ENCODE measurements around the gene GJC2. TPM values are rescaled to one million over a fixed set of nuclear protein-coding genes. Genes with fewer than 3 reads are reported as not detected.

The GJC2 gene
- total RNA-seq, 1 experiment from 2014 or later: 4.8 TPM

DNA sequence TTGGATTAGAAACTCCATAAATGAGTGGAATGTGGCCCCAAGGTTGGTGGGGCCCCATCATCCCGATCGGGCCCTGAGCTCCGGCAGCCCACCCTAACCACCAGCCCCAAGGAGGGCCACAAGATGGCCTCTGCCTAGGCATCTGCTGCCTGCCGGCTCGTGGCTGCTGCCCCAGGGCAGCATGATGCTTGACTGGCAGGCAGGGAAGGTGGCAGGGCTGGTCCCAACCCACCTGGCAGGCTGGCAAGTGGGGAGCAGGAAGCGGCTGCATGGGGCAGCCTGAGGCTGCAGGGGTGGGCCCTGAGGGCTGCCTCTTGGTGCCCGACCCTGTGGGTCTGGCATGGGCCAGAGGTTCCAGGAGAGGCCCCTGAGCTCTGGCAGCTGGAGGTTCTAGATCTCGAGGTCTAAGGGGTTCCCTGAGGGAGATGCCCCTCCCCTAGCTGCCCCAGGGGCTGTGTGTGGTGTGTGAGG lies 760 bp upstream of the GJC2 start:
- H3K9me3 ChIP-seq: no peaks in the 10 kb centered on the region
- no peaks in the 10 kb centered on the region for H3K27me3 ChIP-seq
- H3K4me3 ChIP-seq: no peak overlapping the region
- H3K36me3 ChIP-seq: peaks cover 55% of the 10 kb centered on the region
- DNase-seq: no peak

DNA sequence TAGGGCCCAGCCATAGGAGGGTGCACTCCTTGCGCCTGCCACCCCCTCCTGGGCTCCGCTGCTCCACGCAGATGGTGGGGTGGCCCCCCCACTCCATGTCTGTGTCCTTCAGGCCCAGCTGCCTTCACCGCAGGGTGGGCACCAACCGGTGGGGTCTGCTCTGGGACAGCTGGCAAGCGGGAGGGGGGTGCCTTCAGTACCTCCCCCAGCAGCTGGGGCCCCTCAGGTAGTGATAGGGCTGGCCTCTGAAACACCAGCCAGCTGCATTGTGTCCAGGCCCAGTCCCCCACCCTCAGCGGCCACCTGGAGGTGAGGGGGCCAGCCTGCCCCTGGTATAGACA lies 360 bp downstream of the GJC2 start:
- Histone ChIP-seq H3K27me3 (no peaks in the 10 kb centered on the region), H3K36me3 (peaks cover 47% of the 10 kb centered on the region), H3K9me3 (no peaks in the 10 kb centered on the region), H3K4me3 (no peak overlapping the region)
- DNase-seq: no peak

DNA sequence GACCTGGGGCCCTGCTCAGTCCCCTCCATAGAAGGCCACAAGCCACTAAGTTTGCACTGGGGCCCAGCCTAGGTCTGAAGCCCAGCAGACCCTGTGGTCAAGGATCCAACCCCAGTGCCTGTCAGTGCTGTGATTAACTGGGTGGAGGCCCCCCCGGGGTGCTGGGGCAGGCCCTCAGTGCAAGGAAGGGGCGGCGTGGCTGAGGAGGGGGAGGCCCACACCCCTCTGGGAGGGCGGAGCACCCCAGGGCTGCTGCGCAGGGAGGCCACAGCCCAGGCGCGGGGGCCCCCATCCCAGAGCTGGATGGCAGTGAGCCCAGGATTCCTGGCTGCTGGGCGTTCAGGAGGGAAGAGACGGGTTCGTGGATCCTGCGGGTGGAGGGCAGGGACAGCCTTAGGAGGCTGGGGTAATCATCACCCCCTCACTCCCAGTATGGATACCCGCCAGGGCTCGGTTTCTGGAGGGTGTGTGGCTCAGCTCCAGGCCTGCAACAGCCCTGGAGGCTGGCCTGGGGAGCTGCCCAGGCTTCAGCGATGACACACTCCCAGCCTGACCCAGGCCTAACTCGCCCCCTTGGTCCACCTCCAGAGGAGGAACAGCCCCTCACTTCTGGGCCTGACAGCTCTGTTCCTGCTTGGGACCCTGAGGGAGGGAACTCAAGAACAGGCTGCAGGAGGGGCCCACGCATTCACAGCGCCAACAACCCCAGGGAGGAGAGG lies 890 bp downstream of the GJC2 start:
- DNase-seq: peak; percentile 89

DNA sequence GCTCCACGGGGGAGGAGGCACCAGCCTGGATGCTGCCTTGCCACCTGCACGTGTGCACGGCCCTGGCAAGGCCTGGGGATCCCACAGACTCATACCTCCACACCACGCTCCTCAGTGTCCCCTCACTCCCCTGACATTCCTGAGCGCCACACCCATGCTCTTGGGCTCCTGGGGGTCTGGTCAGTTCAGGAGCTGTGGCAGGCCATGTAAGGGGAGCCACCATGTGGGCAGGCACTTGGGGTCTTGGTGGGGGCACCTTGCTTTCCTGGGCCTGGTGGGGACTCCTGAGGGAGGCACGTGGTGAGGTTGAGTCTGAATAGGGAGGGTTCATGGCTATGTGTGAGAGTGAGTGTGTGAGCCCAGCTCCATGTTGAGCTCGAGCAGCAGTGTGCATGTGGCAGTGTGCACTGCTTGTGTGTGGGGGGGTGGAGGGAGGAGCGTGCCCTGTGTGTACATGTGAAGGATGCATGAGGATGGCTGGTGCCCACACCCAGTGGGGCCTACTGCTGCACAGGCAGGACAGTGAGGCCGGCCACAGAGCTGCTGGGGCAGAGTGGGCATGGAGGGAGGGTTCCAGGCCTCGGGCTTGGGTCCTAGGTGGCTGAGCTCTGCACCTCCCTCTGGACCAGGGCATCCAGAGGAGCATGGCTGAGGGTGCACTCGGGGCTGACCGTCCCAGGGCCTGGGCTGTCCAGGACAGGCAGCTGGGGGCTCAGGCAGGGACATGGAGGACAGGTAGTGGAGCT lies 1.6 kb downstream of the GJC2 start:
- H3K4me3 ChIP-seq: no peak overlapping the region
- DNase-seq: no peak

More for the DNA sequence above, 890 bp downstream of the GJC2 start:
- H3K36me3 ChIP-seq: peaks cover 44% of the 10 kb centered on the region
- no peaks in the 10 kb centered on the region for H3K27me3 ChIP-seq
- no peaks in the 10 kb centered on the region for H3K9me3 ChIP-seq
- no peak overlapping the region for H3K4me3 ChIP-seq

DNA sequence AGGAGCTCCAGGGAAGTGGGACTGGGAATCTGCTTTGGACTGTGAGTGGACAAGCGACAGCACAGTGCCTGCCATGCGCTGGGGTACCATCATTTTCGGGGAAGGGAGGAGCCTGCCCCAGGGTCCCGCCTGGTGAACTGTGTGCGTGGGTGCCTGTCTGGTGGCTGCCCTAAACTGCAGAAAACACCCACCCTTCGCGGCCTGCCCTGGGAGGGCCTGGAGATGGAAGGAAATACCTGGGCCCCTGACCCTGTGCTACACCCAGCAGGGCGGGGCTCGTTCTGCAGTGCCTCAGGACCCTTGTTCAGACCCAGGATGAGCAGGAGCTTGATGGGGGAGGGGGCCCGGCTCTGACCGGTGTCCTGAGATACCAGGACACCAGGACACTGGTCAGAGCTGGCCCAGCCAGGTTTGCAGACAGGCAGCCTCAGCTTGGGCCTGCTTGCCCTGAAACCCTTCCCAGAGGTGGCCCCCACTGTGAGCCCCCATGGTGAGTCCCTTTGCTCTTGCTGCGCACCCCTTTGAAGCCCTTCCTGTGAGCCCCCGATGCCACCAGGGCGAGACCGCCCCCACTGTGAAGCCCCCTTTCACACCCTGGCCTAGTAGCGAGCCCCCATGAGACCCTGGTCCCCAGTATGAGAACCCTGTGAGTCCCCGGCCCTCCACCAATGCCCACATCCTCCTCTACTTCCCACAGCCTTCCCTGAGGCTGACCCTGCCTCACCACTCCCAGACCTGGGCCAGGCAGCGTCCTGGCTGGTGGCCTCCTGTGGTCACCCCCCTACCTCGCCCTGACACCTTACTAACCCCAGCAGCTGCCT lies 2.6 kb downstream of the GJC2 start:
- H3K4me3 ChIP-seq: no peak overlapping the region
- H3K9me3 ChIP-seq: no peaks in the 10 kb centered on the region
- no peak for DNase-seq
- peaks cover 27% of the 10 kb centered on the region for H3K36me3 ChIP-seq
- no peaks in the 10 kb centered on the region for H3K27me3 ChIP-seq

More for the DNA sequence above, 1.6 kb downstream of the GJC2 start:
- no peaks in the 10 kb centered on the region for H3K27me3 ChIP-seq
- no peaks in the 10 kb centered on the region for H3K9me3 ChIP-seq
- peaks cover 36% of the 10 kb centered on the region for H3K36me3 ChIP-seq

DNA sequence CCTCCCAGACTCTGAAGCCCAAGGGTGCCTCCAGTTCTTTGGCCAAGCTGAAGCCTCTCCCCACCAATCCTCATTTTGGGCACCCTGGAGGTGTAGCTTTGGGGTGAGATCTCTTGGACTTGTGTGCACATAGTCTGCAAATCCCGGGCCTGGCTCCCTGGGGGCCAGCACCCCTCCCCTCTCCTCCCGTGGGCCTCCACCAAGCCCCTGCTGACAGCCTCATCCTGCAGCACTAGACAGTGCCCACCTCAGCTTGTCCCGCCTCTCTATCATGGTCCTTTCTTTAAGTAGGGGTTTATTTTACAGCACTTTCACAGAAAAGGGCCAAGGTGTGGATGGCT lies 3.2 kb downstream of the GJC2 start:
- H3K9me3 ChIP-seq: no peaks in the 10 kb centered on the region
- peaks cover 22% of the 10 kb centered on the region for H3K36me3 ChIP-seq
- no peaks in the 10 kb centered on the region for H3K27me3 ChIP-seq
- H3K4me3 ChIP-seq: no peak overlapping the region
- DNase-seq: no peak

DNA sequence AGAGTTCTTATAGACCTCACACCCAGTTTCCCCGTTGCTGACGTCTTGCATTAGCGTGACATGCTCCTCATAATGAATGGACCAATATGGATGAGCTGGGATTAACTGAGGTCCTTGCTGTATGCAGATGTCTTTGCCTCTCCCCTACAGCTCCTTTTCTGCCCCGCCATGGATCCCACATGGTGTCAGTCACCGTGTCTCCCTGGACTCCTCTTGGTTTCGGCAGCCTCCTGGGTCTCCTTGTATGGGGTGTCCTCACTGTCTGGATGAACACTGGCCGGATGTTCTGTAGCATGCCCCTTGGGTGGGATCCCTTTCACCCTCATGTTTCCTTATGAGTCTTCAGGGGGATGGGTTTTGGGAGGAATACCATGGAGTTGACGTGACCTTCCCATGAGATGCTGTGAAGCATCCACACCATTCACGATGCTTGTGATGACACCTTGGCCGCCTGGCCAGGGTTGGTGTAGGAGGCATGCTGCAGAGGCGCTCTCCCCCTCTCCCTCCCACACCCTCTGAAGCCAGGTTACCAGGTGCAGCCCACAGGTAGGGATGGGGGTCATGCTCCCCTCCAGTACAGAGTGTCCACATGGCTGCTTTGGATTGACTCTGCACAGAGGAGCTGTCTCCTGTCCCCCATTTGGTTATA lies 4.4 kb downstream of the GJC2 start:
- H3K9me3 ChIP-seq: no peaks in the 10 kb centered on the region
- H3K27me3 ChIP-seq: no peaks in the 10 kb centered on the region
- peaks cover 10% of the 10 kb centered on the region for H3K36me3 ChIP-seq
- no peak for DNase-seq
- H3K4me3 ChIP-seq: no peak overlapping the region

DNA sequence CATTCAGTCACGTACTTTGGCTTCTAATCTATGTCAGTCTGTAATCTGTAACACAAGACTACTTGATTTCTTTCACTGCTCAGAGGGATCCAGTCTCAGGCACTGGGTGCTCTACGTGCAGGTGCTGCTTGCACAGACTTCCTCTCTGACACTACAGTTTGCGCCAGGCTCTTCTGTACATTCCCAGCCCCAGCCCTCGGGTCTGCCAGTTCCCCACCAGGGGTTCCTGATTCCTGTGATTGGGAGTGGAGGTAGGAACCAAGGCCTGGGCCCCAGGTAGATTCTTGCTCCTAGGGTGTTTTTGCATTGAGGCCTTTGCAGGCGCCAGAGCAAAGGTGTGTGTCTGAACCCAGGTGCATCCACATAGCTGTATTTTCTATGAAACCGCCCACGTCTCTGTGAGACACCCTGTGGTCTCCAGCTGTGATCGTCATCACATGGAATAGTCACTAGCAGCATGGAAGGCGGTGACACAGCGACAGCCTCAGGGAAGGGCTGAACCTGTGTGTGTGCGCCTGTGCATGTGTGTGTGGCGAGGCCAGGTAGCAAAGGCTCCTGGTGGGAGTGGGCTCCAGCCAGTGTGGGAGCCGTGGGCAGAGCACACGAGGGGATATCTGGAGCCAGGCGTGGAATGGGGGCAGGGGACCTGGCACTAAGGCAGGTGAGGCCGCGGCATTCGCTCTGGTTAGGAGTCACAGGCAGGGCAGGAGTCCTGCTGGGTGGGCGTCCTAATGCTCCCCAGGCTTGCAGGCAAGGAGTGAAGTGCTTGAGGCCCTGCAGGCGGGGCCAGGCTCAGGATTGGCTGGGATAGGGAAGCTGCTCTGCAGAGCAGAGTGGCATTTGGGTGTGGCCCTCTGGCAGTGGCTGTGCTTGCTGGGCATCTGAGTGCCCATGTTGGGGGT lies 5.2 kb downstream of the GJC2 start:
- Histone ChIP-seq H3K9me3 (no peaks in the 10 kb centered on the region), H3K4me3 (no peak overlapping the region), H3K27me3 (no peaks in the 10 kb centered on the region), H3K36me3 (peaks cover 2% of the 10 kb centered on the region; the same call in 1 of the 2 replicates)
- peak; percentile 39 for DNase-seq

DNA sequence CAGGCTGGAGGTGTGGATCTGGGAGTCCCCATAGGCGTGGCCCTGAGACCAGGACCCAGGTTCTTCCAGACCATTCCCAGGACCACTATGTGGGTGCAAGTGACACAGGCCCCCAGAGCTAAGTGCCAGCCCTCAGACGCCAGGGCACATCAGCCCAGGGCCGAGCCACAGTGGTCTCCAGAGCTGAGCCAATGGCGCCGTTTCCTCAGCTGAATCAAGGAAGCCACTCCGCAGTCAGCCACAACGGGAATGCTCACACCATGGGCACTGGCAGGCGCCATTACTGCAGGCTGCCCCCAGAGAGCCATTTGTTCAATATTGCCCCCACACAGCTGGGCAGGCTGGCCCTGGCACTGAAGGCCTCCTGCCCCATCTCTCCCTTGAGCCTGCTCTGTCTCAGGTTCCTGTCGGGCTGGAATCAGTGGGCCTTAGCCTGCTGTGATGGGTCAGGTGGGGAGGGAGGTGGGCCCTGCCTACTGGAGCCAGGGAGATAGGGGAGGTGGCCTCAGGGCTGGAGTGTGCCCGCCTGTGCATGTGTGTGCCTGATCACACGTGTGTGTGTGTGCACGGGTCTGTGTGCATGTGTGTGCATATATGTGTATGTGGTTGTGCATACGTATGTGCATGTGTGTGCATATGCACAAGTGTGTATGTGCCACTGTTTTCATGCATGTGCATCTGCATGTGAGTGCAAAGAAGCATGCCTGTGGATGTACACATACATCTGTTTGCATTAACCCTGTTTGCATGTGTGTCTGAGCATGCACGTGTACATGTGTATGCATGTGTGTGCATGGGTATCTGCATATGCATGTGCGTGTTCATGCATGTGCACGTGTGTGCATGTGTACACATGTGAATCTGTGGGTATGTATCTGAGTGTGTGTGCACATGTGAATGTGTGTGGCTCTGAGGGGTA lies 6.1 kb downstream of the GJC2 start:
- Histone ChIP-seq H3K4me3 (no peak overlapping the region), H3K36me3 (no peaks in the 10 kb centered on the region), H3K9me3 (no peaks in the 10 kb centered on the region), H3K27me3 (no peaks in the 10 kb centered on the region)
- DNase-seq: no peak

DNA sequence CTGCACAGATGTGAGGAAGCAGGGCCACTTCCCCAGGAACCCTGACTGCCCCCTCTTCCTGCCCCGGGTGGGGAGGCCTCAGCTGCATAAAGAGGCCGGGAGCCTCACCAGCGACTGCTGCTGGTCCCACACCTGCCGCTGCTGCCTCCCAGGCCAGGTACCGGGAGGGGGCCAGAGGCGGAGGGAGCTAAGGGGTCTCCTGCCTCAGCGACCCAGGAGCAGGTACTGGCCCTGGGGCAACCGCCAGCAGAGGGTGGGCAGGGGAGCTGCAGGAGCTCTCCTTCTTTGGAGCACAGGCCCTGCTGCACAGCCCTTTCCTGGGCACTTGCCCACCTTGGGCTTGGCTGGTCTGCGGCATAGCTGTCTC lies 6.8 kb downstream of the GJC2 start:
- no peaks in the 10 kb centered on the region for H3K9me3 ChIP-seq
- H3K36me3 ChIP-seq: no peaks in the 10 kb centered on the region
- no peaks in the 10 kb centered on the region for H3K27me3 ChIP-seq
- no peak for DNase-seq
- H3K4me3 ChIP-seq: no peak overlapping the region

DNA sequence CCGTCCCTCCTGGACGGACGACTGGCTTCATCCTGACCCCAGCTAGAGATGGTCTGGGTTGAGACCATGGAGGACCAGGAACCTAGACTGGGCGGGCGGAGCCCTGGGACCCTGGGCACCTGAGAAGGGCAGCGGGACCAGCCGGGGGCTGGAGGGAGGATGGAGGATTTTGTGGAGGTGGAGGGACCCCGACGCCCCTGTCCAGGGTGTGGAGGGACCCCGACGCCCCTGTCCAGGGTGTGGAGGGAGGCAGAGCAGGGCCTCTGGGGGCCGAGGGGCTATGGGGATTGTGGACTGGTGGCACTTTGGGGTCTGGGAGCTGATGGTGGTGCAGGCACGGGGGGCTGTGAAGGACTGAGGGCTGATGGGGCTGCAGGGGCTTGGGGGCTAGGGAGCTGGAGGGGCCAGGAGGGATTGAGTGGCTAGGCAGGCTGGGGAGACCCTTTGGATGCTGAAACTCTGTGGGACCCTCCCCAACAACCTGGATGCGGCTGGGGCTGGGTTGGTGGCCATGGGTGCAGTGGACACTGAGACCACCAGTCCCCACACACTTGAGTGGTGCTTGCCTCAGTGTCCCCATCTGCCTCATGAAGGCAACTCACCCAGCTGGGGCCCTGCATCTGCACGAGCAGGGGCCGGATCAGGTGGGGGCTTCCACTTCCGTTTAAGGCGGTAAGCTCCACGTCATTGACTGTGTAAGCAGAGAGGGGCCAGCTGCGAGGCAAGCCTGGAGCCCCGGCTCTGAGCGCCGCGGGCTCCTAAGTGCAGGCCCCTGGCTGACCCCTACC lies 7.4 kb downstream of the GJC2 start:
- H3K4me3 ChIP-seq: no peak overlapping the region
- H3K9me3 ChIP-seq: no peaks in the 10 kb centered on the region
- no peaks in the 10 kb centered on the region for H3K27me3 ChIP-seq
- DNase-seq: no peak
- no peaks in the 10 kb centered on the region for H3K36me3 ChIP-seq

DNA sequence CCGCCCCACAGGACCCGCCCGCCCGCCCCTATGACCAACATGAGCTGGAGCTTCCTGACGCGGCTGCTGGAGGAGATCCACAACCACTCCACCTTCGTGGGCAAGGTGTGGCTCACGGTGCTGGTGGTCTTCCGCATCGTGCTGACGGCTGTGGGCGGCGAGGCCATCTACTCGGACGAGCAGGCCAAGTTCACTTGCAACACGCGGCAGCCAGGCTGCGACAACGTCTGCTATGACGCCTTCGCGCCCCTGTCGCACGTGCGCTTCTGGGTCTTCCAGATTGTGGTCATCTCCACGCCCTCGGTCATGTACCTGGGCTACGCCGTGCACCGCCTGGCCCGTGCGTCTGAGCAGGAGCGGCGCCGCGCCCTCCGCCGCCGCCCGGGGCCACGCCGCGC lies 8.0 kb downstream of the GJC2 start:
- H3K4me3 ChIP-seq: no peak overlapping the region
- no peaks in the 10 kb centered on the region for H3K9me3 ChIP-seq
- H3K27me3 ChIP-seq: no peaks in the 10 kb centered on the region
- no peaks in the 10 kb centered on the region for H3K36me3 ChIP-seq
- no peak for DNase-seq

DNA sequence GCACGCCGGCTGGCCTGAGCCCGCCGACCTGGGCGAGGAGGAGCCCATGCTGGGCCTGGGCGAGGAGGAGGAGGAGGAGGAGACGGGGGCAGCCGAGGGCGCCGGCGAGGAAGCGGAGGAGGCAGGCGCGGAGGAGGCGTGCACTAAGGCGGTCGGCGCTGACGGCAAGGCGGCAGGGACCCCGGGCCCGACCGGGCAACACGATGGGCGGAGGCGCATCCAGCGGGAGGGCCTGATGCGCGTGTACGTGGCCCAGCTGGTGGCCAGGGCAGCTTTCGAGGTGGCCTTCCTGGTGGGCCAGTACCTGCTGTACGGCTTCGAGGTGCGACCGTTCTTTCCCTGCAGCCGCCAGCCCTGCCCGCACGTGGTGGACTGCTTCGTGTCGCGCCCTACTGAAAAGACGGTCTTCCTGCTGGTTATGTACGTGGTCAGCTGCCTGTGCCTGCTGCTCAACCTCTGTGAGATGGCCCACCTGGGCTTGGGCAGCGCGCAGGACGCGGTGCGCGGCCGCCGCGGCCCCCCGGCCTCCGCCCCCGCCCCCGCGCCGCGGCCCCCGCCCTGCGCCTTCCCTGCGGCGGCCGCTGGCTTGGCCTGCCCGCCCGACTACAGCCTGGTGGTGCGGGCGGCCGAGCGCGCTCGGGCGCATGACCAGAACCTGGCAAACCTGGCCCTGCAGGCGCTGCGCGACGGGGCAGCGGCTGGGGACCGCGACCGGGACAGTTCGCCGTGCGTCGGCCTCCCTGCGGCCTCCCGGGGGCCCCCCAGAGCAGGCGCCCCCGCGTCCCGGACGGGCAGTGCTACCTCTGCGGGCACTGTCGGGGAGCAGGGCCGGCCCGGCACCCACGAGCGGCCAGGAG lies 8.6 kb downstream of the GJC2 start:
- H3K36me3 ChIP-seq: no peaks in the 10 kb centered on the region
- no peak overlapping the region for H3K4me3 ChIP-seq
- no peaks in the 10 kb centered on the region for H3K27me3 ChIP-seq
- H3K9me3 ChIP-seq: no peaks in the 10 kb centered on the region
- DNase-seq: no peak
